H4 (cell line): ENCODE data around the gene MAD1L1. TPM values are rescaled to one million over a fixed set of nuclear protein-coding genes. Genes with fewer than 3 reads are reported as not detected.

Source experiments
- DNase-seq: peaks from one replicate; pipeline ENCODE4 v3.0.0-alpha.2; 2015; ENCODE audit warnings: low spot score
- total RNA-seq: library from RNA; depleted of rRNA; stranded (reverse); fragments of >200 nt; shearing (Covaris generic); gene quantifications from 2 replicates; pipeline ENCODE4 v1.2.3, GENCODE V29; 2014

The MAD1L1 gene
- total RNA-seq, 1 experiment from 2014 or later = 121 TPM

GRCh38 chr7:1853986-1854865, 378.5 kb downstream of the MAD1L1 start:
- no peak for DNase-seq

GRCh38 chr7:1853431-1853985, 379.2 kb downstream of the MAD1L1 start:
- DNase-seq = no peak

- DNase-seq = no peak
Measured at GRCh38 chr7:1852517-1853430, 380.0 kb downstream of the MAD1L1 start.

- no peak for DNase-seq
Measured at GRCh38 chr7:1851721-1852516, 380.8 kb downstream of the MAD1L1 start.

GRCh38 chr7:1850976-1851571, 381.7 kb downstream of the MAD1L1 start:
- DNase-seq = no peak

GRCh38 chr7:1850111-1850975, 382.4 kb downstream of the MAD1L1 start:
- no peak for DNase-seq

GRCh38 chr7:1849351-1850041, 383.2 kb downstream of the MAD1L1 start:
- no peak for DNase-seq

GRCh38 chr7:1848911-1849311, 383.8 kb downstream of the MAD1L1 start:
- no peak for DNase-seq

GRCh38 chr7:1848013-1848640, 384.6 kb downstream of the MAD1L1 start:
- DNase-seq = no peak

GRCh38 chr7:1847260-1848001, 385.3 kb downstream of the MAD1L1 start:
- no peak for DNase-seq

GRCh38 chr7:1846331-1847065, 386.2 kb downstream of the MAD1L1 start:
- DNase-seq = no peak

GRCh38 chr7:1845536-1846311, 387.0 kb downstream of the MAD1L1 start:
- no peak for DNase-seq

- DNase-seq = no peak
Measured at GRCh38 chr7:1844951-1845390, 387.8 kb downstream of the MAD1L1 start.

GRCh38 chr7:1844336-1844950, 388.3 kb downstream of the MAD1L1 start:
- no peak for DNase-seq

- DNase-seq = no peak
Measured at GRCh38 chr7:1843921-1844335, 388.8 kb downstream of the MAD1L1 start.

- no peak for DNase-seq
Measured at GRCh38 chr7:1843271-1843861, 389.4 kb downstream of the MAD1L1 start.
